Stimulated activated CD4-positive, alpha-beta T cell treated with anti-CD3 and anti-CD28 coated beads, Interleukin-2, amount 100 ng/mL, for 48 hours (primary cell): ENCODE measurements around the gene TBCB.
"Not testable (repeated sequence)": the region's sequence is repeated elsewhere in the genome, so short reads cannot be mapped to it uniquely, and the experiment has no call there.

Experiments used
- DNase-seq, 2 donors: peaks; one replicate each; pipeline ENCODE4 v3.0.0-alpha.2; 2020

Gene TBCB

DNA sequence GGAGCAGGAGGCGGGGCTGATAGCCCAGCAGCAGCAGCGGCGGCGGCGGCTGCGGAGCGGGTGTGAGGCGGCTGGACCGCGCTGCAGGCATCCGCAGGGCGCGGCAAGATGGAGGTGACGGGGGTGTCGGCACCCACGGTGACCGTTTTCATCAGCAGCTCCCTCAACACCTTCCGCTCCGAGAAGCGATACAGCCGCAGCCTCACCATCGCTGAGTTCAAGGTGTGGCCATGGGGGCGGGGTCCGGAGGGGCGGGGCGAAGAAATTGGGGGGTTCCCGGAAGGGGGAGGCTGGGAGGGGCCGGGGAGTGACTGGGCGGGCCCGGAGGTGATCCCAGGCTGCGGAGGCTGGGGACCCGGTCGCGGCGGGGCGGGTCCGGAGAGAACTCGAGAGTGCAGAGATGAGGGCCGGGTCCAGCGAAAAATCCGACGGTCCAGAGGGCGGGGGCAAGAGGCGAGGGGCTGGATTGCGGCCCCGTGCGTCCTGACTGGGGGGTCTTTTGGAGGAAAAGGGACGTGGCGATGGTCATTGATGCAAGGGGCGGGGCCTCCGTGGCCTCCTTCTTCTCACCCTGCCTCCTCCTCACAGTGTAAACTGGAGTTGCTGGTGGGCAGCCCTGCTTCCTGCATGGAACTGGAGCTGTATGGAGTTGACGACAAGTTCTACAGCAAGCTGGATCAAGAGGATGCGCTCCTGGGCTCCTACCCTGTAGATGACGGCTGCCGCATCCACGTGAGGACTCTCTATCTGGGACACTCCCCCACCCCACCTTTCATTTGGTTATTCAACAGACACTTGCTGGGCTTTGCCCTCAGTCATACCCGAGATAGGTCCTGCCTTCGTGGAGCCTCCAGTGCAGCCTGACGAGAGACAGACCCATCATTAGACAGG, at the start of gene TBCB:
Gene TBCB (plus strand): TSS at position 16 of the 891 bp plus-strand sequence. CDS start 93 bp downstream, at position 109.
- DNase-seq, result peak; percentile 85 to 90

DNA sequence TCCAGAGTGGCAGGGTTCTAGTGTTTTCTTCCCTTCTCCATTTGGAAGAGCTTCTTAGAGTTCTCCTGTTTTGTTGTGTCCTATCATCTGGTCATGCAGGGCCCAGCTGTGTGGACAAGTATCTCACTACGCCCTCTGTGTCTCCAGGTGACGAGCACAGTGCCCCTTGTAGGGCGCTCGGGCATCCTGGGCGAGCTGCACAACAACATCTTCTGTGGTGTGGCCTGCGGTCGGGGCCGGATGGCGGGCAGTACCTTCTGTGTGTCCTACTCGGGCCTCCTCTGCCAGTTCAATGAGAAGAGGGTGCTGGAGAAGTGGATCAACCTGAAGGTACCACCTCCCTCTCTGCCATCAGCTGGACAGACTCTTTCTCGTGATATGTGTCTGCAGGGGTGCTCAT, 47.6 kb upstream of the TBCB start:
- no peak for DNase-seq

DNA sequence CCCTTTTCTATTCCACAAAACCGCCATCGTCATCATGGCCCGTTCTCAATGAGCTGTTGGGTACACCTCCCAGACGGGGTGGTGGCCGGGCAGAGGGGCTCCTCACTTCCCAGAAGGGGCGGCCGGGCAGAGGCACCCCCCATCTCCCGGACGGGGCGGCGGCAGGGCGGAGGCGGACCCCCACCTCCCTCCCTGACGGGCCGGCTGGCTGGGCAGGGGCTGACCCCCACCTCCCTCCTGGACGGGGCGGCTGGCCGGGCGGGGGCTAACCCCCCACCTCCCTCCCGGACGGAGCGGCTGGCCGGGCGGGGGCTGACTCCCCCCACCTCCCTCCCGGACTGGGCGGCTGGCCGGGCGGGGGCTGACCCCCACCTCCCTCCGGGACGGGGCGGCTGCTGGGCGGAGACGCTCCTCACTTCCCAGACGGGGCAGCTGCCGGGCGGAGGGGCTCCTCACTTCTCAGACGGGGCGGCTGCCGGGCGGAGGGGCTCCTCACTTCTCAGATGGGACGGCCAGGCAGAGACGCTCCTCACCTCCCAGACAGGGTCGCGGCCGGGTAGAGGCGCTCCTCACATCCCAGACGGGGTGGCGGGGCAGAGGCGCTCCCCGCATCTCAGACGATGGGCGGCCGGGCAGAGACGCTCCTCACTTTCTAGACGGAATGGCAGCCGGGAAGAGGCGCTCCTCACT, 46.3 kb upstream of the TBCB start:
- not testable (repeated sequence) for DNase-seq

GRCh38 chr19:36072081-36072480, 43.2 kb upstream of the TBCB start:
- no peak for DNase-seq

DNA sequence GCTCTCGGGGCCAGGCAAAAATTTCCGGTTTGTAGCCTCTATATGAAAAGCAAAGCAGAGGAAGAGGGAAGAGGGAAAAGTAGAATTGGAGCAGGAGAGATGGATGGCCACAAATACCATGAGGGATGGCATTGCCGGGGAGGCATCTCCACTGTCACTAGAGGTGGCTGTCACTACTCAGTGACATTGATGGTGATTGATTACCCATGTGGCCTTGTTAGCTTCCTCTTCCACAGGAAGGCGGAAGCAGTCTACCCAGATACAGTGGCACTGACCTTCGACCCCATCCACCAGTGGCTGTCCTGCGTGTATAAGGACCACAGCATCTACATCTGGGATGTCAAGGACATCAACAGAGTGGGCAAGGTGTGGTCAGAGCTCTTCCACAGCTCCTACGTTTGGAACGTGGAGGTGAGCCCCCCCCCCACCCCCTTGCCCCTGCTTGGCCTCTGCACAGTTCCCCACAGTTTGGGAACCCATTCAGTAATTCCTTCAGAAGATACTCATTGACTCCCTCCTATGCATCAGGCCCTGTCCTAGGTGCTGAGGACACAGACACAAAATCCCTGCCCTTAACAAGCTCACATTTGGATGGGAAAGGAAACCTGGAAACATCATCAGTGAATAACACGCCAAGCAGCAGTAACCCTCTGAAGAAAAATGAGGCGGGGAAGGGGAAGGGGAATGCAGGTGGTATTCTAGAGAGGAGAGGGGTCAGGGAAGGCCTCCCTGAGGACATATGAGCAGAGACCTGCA, 42.0 kb upstream of the TBCB start:
- no peak for DNase-seq

- no peak for DNase-seq
Observed at GRCh38 chr19:36079389-36079945, 35.8 kb upstream of the TBCB start.

DNA sequence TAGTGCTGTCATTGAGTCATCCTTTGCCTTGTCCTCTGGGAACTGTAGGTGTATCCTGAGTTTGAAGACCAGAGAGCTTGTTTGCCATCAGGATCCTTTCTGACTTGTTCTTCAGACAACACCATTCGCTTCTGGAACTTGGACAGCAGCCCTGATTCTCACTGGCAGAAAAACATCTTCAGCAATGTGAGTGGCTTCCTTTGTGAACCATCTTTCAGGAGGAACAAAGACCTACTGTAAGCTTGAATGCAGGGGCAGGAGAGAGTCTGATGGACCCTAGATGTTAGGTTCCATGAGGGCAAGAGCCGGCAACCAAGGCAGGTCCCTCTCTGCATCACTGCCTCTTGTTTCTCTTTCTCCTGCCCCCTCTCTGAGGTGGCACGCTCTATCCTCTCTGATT, 33.9 kb upstream of the TBCB start:
- no peak for DNase-seq

DNA sequence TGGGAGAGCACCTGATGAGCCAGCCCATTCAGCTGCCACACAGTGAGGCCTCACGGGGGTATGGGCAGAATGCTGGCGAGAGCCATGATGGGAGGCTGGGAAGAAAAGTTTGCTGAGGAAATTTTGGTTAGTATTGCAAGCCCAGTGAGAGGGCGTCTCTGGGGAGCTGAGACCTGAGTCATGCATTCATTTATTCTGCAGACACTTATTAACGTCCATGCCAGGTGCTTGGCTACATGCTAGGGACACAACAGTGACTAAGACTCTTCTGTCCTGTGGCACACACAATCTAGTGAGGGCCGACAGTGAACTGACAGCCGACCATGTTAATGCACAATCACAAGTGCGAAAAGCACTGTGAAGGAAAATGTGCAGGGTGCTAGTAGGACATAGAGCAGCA, 33.4 kb upstream of the TBCB start:
- DNase-seq, result no peak

DNA sequence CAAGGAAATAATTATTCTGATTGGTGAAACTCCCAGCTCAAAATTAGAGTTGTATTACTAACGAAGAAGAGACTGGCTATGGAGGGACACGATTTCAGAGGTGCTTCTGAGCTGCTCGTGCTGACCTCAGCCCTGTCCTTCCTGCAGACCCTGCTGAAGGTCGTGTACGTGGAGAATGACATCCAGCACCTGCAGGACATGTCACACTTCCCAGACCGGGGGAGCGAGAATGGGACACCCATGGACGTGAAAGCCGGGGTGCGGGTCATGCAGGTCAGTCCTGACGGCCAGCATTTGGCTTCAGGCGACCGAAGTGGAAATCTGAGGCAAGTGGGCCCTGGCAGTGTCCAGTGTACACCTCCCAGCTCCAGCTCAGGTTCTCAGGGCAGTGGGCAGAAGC, 32.4 kb upstream of the TBCB start:
- DNase-seq, result no peak

- no peak for DNase-seq
Observed at GRCh38 chr19:36084231-36085009, 30.8 kb upstream of the TBCB start.

DNA sequence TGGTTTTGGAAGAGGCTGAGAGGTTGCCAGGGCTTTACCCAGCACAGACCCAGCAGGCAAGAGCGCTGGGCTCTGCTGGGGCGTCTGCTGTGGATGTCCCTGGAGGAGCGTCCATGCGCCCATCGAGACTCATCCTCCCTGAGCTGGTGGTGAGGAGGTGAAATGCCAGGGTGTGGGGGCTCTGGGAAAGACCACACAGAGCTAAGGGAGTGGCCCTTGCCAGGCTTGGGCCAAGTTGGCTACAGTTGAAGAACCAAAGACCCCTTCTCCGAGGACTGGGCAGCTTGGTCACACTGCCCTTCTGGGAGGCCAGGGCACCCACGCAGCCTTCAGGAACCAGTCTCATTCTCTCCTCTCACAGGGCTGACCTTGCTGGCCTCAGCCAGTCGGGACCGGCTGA, 28.9 kb upstream of the TBCB start:
- DNase-seq, result no peak

- no peak for DNase-seq
Observed at GRCh38 chr19:36089847-36090246, 25.4 kb upstream of the TBCB start.

DNA sequence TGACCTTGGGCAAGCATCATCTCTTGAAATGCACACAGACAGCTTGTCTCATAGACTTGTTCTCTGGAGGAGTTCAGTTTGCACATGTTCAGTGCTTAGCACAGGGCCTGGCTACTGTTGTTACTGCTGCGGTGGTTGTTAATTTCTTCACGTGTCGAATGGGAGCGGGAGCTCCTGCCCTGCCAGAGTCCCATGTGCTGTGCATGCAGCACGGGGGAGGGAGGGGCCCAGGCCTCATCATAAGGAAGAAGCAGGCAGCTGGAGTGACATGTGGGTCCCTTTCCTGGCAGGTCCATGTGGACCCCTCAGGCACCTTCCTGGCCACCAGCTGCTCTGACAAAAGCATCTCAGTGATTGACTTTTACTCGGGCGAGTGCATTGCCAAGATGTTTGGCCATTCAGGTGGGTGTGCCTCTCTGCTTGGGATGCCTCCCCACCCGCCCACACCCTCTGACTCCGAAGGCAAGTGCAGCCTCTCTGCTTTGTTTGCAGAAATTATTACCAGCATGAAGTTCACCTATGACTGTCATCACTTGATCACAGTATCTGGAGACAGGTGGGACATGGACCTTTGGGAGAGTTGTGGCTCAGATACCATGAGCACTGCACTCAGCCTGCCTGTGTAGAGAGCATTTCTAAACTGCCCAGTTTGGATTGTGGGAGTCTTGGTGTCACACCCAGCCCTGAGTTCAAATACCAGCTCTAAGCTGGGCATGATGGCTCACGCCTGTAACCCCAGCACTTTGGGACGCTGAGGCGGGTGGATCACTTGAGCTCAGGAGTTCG, 24.2 kb upstream of the TBCB start:
- no peak for DNase-seq

DNA sequence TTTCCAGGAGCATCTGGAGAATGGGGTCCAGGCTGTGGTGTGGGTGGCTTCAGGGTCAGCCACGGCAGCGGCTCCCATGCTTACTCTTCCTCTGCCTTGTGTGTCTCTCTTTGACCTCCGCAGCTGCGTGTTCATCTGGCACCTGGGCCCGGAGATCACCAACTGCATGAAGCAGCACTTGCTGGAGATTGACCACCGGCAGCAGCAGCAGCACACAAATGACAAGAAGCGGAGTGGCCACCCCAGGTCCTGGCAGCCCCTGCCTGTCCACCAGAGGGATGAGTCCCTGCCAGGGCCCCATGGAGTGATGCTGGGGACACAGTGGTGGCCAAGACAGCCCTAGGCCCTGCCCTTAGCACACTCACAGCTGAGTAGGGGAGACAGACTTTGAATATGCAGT, 22.7 kb upstream of the TBCB start:
- DNase-seq, result no peak

GRCh38 chr19:36093146-36093662, 22.1 kb upstream of the TBCB start:
- peak in 1 of 2 donors; percentile 7 for DNase-seq

DNA sequence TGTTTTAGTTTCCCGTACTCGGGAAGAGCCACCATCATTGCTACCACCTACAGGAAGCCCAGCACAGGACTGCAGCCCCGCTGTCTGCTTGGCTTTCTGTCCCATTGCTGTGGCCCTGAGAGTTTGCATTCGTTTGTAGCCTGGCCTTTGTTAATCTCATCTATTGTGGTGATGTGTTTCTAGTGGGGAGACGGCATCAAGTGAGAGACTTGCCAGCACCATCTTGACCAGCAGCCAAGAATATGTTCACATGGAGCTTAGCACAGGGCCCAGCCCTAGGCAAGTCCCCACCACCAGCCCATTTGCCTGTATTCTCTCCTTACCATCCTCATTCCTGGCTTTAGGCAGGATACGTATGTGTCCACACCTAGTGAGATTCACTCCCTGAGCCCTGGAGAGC, 21.6 kb upstream of the TBCB start:
- no peak for DNase-seq

DNA sequence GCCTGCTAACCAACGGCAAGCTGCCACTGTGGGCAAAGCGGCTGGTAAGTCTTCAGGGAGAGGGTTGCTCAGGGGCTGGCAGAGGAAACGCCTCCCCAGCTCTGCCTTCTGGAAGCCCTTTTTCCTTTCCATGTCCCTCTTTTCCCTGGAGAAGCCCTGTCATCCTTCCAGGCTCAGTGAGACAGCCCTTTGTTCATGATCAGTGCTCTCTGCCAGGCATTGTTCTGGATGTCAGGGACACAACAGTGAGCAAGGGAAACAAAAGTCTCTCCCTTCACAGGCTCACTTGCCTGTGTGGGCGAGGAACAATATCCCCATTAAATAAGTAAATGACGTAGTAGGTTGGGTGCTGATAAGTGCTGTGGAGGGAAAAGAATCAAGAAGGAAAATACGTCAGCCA, 18.2 kb upstream of the TBCB start:
- DNase-seq, result no peak

GRCh38 chr19:36099166-36099785, 16.0 kb upstream of the TBCB start:
- no peak for DNase-seq

DNA sequence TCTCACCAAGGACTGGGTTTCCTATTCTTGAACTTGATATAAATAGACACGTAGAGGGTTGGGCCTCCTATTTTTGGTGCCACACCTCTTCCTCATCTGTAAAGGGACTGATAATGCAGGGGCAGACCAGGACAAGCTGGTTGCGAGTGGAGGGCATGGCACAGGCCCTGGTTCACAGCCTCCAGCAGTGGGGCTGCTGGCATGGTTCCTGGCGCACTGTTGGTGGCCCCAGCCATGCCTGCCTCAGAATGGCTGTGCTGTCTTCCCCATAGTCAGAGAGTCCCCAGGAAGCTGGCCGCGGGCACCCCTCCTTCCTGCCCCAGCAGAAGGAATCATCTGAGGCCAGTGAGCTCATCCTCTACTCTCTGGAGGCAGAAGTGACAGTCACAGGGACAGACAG, 14.8 kb upstream of the TBCB start:
- no peak for DNase-seq

DNA sequence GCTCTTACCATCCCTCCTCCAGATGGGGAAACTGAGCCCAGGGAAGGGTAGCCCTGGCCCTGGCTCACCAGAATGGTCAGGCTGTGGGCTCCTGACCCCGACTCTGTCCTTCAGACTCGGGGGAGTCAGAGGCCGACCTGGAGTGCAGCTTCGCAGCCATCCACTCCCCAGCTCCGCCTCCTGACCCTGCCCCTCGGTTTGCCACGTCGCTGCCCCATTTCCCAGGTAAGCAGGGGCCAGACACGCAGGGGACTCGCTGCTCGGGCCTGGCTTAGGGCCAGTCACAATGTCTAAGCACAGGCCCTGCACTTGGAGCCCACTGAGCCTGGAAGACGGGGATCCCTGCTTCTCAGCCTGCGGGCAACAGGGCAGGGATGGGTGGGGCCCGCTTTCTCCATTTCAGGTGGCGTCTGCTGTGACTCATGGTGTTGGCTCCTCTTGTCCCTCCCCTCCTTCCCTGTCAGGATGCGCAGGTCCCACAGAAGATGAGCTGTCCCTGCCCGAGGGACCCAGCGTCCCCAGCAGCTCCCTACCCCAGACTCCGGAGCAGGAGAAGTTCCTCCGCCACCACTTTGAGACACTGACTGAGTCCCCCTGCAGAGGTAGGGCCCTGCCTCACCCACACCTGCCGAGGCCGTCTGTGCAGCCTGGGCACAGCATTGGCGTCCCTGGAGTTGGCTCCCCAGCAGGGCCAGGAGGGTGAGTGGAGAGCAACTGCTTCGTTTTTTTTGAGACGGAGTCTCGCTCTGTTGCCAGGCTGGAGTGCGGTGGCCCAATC, 13.5 kb upstream of the TBCB start:
- DNase-seq, result no peak
